CD4-positive, alpha-beta memory T cell (primary cell): ENCODE measurements around the gene TEAD4. TPM values are rescaled to one million over a fixed set of nuclear protein-coding genes. Genes with fewer than 3 reads are reported as not detected.

Experiments used
- CTCF ChIA-PET: fragments of 350-600 bp; sonication (Branson Sonifier 250); formaldehyde crosslinking; loops from one replicate; lab custom pipeline; 2021; ENCODE audit warnings: inconsistent platforms; ENCODE audit not compliant: partially characterized antibody; lab: Charles Lee
- POLR2A ChIA-PET: fragments of 350-600 bp; sonication (Branson Sonifier 250); formaldehyde crosslinking; loops from one replicate; lab custom pipeline; 2021; ENCODE audit not compliant: partially characterized antibody; lab: Charles Lee
- DNase-seq, 5 donors: peaks; one replicate each; pipeline versions ENCODE4 v3.0.0 to v3.0.0-alpha.2; 2020 to 2022; ENCODE audit warnings: mixed read lengths in 1 of 5
- H3K27ac ChIP-seq: one replicate; pipeline ENCODE4 v1.7.0; 2013; ENCODE audit warnings: low read depth, low read length
- H3K27me3 ChIP-seq: 2 replicates; pipeline ENCODE4 v1.7.0; 2013; ENCODE audit warnings: mild to moderate bottlenecking, low read length, moderate library complexity; ENCODE audit not compliant: insufficient read depth
- H3K36me3 ChIP-seq: 2 replicates; pipeline ENCODE4 v1.7.0; 2013; ENCODE audit warnings: mild to moderate bottlenecking, low read length, moderate library complexity; ENCODE audit not compliant: insufficient read depth
- H3K4me1 ChIP-seq: 2 replicates; pipeline ENCODE4 v1.7.0; 2013; ENCODE audit warnings: mild to moderate bottlenecking, low read length, moderate library complexity; ENCODE audit not compliant: insufficient read depth
- H3K4me3 ChIP-seq, 2 donors: one replicate each; pipeline ENCODE4 v1.7.0; 2013; ENCODE audit warnings: low read length in 2 of 2, mild to moderate bottlenecking in 1 of 2
- H3K9me3 ChIP-seq, 2 donors: one replicate each; pipeline ENCODE4 v1.7.0; 2013; ENCODE audit warnings: low read length in 2 of 2, control low read depth in 1 of 2; ENCODE audit not compliant: control insufficient read depth in 1 of 2
- H3K27ac Mint-ChIP-seq, 7 donors: one replicate each; pipeline ENCODE4 v1.8.0; 2020 to 2021; ENCODE audit warnings: mixed read lengths in 7 of 7, mild to moderate bottlenecking in 6 of 7, inconsistent platforms in 3 of 7, moderate library complexity in 3 of 7
- H3K27me3 Mint-ChIP-seq, 2 donors: one replicate each; pipeline ENCODE4 v1.8.0; 2020 to 2021; ENCODE audit warnings: mixed read lengths in 2 of 2
- H3K36me3 Mint-ChIP-seq, 2 donors: one replicate each; pipeline ENCODE4 v1.8.0; 2020 to 2021; ENCODE audit warnings: mixed read lengths in 2 of 2, inconsistent platforms in 1 of 2, mild to moderate bottlenecking in 1 of 2
- H3K4me1 Mint-ChIP-seq, 4 donors: one replicate each; pipeline ENCODE4 v1.8.0; 2020 to 2021; ENCODE audit warnings: mixed read lengths in 4 of 4, mild to moderate bottlenecking in 1 of 4
- H3K4me3 Mint-ChIP-seq, 8 donors: one replicate each; pipeline ENCODE4 v1.8.0; 2020 to 2021; ENCODE audit warnings: mixed read lengths in 8 of 8, mild to moderate bottlenecking in 7 of 8, moderate library complexity in 6 of 8, inconsistent platforms in 3 of 8
- H3K9me3 Mint-ChIP-seq, 8 donors: one replicate each; pipeline ENCODE4 v1.8.0; 2020 to 2021; ENCODE audit warnings: mixed read lengths in 8 of 8, mild to moderate bottlenecking in 5 of 8, inconsistent platforms in 3 of 8, moderate library complexity in 1 of 8
- intact Hi-C: fragments of 100-400 bp; cut with micrococcal nuclease; formaldehyde crosslinking; loops from one replicate; pipeline ENCODE4 v1.15.1; 2023
- polyA plus RNA-seq, 2 donors: library from polyadenylated mRNA; unstranded; fragments of 300-500 nt; fragmentation: Illumina TruSeq; gene quantifications; one replicate each; pipeline ENCODE4 v1.2.3, GENCODE V29; 2021
- total RNA-seq, 2 experiments: library from RNA; stranded (reverse); gene quantifications; one replicate each; pipeline ENCODE4 v1.2.3, GENCODE V29; 2021

TEAD4 gene
- total and polyA plus RNA-seq, 4 experiments from 2014 or later = not detected

DNA sequence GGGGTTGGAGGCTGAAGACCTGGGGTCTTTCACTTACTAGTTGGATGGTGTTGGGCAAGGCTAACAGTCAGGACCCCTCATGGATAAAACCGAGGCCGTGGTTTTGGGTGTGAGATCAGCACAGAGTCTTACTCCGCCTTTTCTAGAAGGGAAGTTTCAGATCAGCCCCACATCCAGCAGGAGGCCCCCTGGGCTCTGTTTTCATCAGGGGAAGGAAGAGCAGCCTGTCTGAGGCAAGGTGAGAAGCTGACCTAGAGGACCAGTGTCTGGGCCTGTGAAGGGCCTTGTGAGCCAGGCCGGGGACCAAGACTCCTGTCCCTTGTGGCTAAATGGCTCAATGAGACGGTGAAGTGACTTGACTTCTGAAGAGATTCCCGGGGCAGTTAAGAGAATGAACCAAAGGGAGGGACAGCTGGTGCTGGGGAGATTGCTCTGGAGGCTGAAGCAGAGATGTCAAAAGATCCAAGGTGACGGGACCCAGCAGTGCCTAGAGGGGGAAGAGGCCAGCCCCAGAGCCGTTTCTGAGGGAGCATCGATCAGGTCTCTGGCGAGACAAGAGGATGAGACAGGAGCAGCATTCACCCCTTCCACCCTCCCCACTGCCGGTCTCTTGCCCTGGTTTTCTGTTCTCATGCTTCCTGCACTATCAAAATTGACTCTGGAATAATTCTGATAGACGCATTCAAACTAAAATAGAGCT is 77.9 kb downstream of the TEAD4 start:
- ChIA-PET POLR2A (no interaction called here), CTCF (no interaction called here)
- Mint-ChIP-seq H3K27me3 (peaks cover 4 to 8% of the 10 kb centered on the region in 2 donors), H3K4me3 (no peak overlapping the region), H3K36me3 (no peaks in the 10 kb centered on the region), H3K4me1 (peaks cover 0 to 1% (median 0%) of the 10 kb centered on the region in 4 donors), H3K27ac (peak overlapping the region in 1 of 7 donors; percentile 72), H3K9me3 (no peaks in the 10 kb centered on the region)
- H3K27me3 ChIP-seq = no peaks in the 10 kb centered on the region
- no peak overlapping the region for H3K27ac ChIP-seq
- DNase-seq = no peak
- no peaks in the 10 kb centered on the region for H3K4me1 ChIP-seq
- H3K4me3 ChIP-seq = no peak overlapping the region
- H3K9me3 ChIP-seq = no peaks in the 10 kb centered on the region
- H3K36me3 ChIP-seq = no peaks in the 10 kb centered on the region
- intact Hi-C loops = no loop called here

DNA sequence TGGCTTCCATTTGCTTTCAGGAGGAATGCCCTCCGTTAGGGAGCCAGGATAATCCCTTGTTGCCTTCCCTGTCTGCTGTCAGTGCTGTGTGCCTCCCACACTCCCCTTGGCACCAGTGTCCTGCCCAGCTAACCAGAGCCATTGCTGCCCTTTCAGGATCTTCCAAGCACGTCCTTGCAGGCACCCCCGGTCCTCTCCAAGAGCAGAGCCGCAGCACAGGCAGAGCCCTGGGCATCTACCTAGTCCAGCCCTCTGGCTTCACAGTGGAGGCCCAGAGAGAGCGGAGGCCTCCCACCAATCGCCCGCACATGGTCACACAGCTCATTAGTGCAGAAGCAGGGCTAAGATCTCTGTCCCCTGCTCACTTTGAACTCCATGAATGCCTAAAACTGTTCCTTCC is 79.0 kb downstream of the TEAD4 start:
- peaks cover 0 to 1% (median 0%) of the 10 kb centered on the region in 4 donors for H3K4me1 Mint-ChIP-seq
- no peaks in the 10 kb centered on the region for H3K36me3 Mint-ChIP-seq
- peaks cover 11 to 13% of the 10 kb centered on the region in 2 donors for H3K27me3 Mint-ChIP-seq
- POLR2A ChIA-PET = no interaction called here
- no peaks in the 10 kb centered on the region for H3K4me1 ChIP-seq
- H3K9me3 Mint-ChIP-seq = no peaks in the 10 kb centered on the region
- H3K4me3 ChIP-seq = no peak overlapping the region
- no peaks in the 10 kb centered on the region for H3K9me3 ChIP-seq
- CTCF ChIA-PET = no interaction called here
- no peaks in the 10 kb centered on the region for H3K27me3 ChIP-seq
- H3K4me3 Mint-ChIP-seq = no peak overlapping the region
- intact Hi-C loops = no loop called here
- no peaks in the 10 kb centered on the region for H3K36me3 ChIP-seq
- H3K27ac Mint-ChIP-seq = no peak overlapping the region
- no peak overlapping the region for H3K27ac ChIP-seq
- DNase-seq = no peak

DNA sequence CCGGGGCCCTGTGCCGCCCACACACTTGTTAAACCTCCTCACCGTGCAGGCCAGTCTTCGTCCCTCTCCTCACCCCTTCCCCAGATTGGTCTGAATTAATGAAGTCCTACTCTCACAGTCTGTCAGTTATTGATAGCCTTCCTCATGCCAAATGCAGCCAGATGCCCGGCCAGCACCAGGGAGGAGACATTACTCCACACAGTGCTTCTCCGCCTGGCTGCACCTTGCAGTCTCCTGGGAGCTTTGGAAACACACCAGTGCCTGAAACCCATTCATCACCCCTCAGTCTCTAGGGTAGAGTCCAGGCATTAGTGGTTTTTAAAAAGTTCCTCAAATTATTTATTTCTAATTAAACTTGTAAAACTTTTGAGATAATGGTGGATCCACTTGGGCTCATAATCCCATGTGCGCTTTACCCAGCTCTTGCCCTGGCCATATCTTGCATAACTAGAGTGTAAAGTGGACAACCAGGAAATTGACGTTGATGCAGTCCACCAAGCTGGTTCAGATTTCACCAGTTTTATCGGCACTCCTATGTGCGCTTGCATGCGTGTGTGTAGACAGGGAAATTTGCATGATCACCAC is 79.8 kb downstream of the TEAD4 start:
- Mint-ChIP-seq H3K36me3 (no peaks in the 10 kb centered on the region), H3K4me3 (no peak overlapping the region), H3K27me3 (peaks cover 17 to 21% of the 10 kb centered on the region in 2 donors), H3K9me3 (no peaks in the 10 kb centered on the region), H3K4me1 (peaks cover 0 to 1% (median 0%) of the 10 kb centered on the region in 4 donors), H3K27ac (no peak overlapping the region)
- H3K36me3 ChIP-seq = no peaks in the 10 kb centered on the region
- H3K4me3 ChIP-seq = no peak overlapping the region
- no peak overlapping the region for H3K27ac ChIP-seq
- no peaks in the 10 kb centered on the region for H3K27me3 ChIP-seq
- no peaks in the 10 kb centered on the region for H3K9me3 ChIP-seq
- H3K4me1 ChIP-seq = no peaks in the 10 kb centered on the region
- ChIA-PET POLR2A (no interaction called here), CTCF (no interaction called here)
- intact Hi-C loops = no loop called here
- DNase-seq = no peak

GRCh38 chr12:3040026-3040656 is 80.9 kb downstream of the TEAD4 start:
- H3K27me3 Mint-ChIP-seq = peaks cover 25 to 26% of the 10 kb centered on the region in 2 donors
- Histone ChIP-seq H3K27ac (no peak overlapping the region), H3K27me3 (no peaks in the 10 kb centered on the region), H3K4me3 (no peak overlapping the region), H3K9me3 (no peaks in the 10 kb centered on the region), H3K4me1 (no peaks in the 10 kb centered on the region), H3K36me3 (no peaks in the 10 kb centered on the region)
- intact Hi-C loops = loop anchor here (2.0 to 10.0 kb wide), 3 partner anchors 33 to 195 kb away; no protein-coding TSS in a partner anchor
- CTCF ChIA-PET = no interaction called here
- H3K4me3 Mint-ChIP-seq = no peak overlapping the region
- DNase-seq = no peak
- H3K4me1 Mint-ChIP-seq = peaks cover 0 to 1% (median 0%) of the 10 kb centered on the region in 4 donors
- no peaks in the 10 kb centered on the region for H3K9me3 Mint-ChIP-seq
- H3K27ac Mint-ChIP-seq = no peak overlapping the region
- POLR2A ChIA-PET = no interaction called here
- no peaks in the 10 kb centered on the region for H3K36me3 Mint-ChIP-seq

DNA sequence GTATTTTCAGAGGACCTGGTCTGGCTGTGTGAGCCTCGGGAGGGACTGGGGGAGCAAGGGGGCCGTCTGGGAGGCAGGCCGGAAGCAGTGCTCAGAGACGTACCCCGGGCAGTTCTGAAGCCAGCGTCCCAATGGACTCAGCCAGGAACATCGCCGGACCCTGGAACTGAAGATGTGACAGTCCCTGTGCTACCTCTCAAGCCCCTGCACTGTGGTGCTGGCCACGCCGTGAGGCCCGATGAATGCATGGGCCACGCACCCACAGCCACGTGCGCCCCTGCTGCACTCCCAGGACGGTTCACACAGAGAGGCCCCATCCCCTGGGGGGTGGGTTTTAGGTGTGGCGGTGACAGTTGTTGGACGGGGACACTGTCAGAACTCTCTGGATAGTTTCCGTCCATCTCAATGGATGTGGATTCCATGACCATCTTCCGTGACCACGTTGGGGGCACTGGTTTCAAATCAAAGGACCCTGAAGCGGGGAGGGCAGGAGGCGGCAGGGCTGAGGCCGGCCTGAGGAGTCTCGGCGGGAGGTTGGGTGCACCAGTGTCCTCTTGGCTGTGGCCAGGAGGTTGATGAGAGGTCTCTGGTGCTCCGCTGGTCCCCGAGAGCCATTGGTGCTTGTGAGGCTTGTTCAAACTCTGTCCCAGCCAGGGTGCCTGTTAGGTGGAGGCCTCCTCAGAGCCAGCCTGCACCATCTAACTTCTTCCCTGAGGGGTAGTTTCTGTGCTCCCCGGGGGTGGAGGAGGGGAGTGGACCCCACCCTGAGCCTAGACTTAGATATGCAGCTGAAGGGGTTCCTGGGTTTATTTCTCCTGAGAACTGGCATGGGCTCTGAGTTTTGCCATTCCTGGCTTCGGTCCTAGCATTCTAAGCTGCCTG is 81.7 kb downstream of the TEAD4 start:
- no peak overlapping the region for H3K27ac Mint-ChIP-seq
- Histone ChIP-seq H3K27ac (no peak overlapping the region), H3K4me3 (no peak overlapping the region), H3K4me1 (no peaks in the 10 kb centered on the region), H3K36me3 (no peaks in the 10 kb centered on the region), H3K27me3 (no peaks in the 10 kb centered on the region), H3K9me3 (no peaks in the 10 kb centered on the region)
- no peak overlapping the region for H3K4me3 Mint-ChIP-seq
- ChIA-PET POLR2A (no interaction called here), CTCF (interaction anchor here (1.0 to 1.5 kb wide), 4 partner anchors 8 to 196 kb away, joined by 3 to 7 read pairs (median 3); no protein-coding TSS in a partner anchor)
- no peak for DNase-seq
- no peaks in the 10 kb centered on the region for H3K36me3 Mint-ChIP-seq
- intact Hi-C loops = loop anchor here (2.0 to 10.0 kb wide), 3 partner anchors 32 to 196 kb away; no protein-coding TSS in a partner anchor
- H3K4me1 Mint-ChIP-seq = peaks cover 0 to 1% (median 0%) of the 10 kb centered on the region in 4 donors
- H3K27me3 Mint-ChIP-seq = peaks cover 26 to 28% of the 10 kb centered on the region in 2 donors
- H3K9me3 Mint-ChIP-seq = no peaks in the 10 kb centered on the region

- intact Hi-C loops = loop anchor here (2.0 to 10.0 kb wide), 3 partner anchors 31 to 197 kb away; no protein-coding TSS in a partner anchor
- Histone ChIP-seq H3K4me1 (no peaks in the 10 kb centered on the region), H3K27ac (no peak overlapping the region), H3K4me3 (no peak overlapping the region), H3K36me3 (no peaks in the 10 kb centered on the region), H3K27me3 (no peaks in the 10 kb centered on the region), H3K9me3 (no peaks in the 10 kb centered on the region)
- Mint-ChIP-seq H3K27ac (peak overlapping the region in 1 of 7 donors; percentile 62), H3K36me3 (no peaks in the 10 kb centered on the region), H3K9me3 (no peaks in the 10 kb centered on the region), H3K27me3 (peaks cover 26 to 31% of the 10 kb centered on the region in 2 donors), H3K4me1 (peaks cover 0 to 1% (median 0%) of the 10 kb centered on the region in 4 donors), H3K4me3 (no peak overlapping the region)
- ChIA-PET POLR2A (no interaction called here), CTCF (interaction anchor here (1.0 to 1.5 kb wide), 5 partner anchors 9 to 197 kb away, joined by 3 to 7 read pairs (median 3); no protein-coding TSS in a partner anchor)
- peak in 4 of 5 donors; percentile 35 to 47 (median 39) for DNase-seq
Observed at GRCh38 chr12:3041558-3042164, 82.5 kb downstream of the TEAD4 start.
